ENCODE measurements around the gene CELSR1.
A peak's percentile ranks its signal among the peaks of the same experiment; 100 is the strongest.
"Not testable (repeated sequence)": the region's sequence is repeated elsewhere in the genome, so short reads cannot be mapped to it uniquely, and the experiment has no call there.

CELSR1 gene

GRCh38 chr22:46479046-46479445 lies 58.4 kb downstream of the CELSR1 start:
- Mint-ChIP-seq H3K4me3 (no peak overlapping the region), H3K36me3 (no peaks in the 10 kb centered on the region), H3K9me3 (ENCODE audit: low read depth) (no peaks in the 10 kb centered on the region), H3K27me3 (peaks cover 4% of the 10 kb centered on the region), H3K4me1 (ENCODE audit: low read depth) (peaks cover 12% of the 10 kb centered on the region), H3K27ac (no peak overlapping the region)

GRCh38 chr22:46478083-46478551 lies 59.3 kb downstream of the CELSR1 start:
- Mint-ChIP-seq H3K27me3 (peaks cover 5% of the 10 kb centered on the region), H3K9me3 (ENCODE audit: low read depth) (no peaks in the 10 kb centered on the region), H3K4me1 (ENCODE audit: low read depth) (peaks cover 12% of the 10 kb centered on the region), H3K27ac (no peak overlapping the region), H3K4me3 (no peak overlapping the region), H3K36me3 (no peaks in the 10 kb centered on the region)

GRCh38 chr22:46476547-46476941 lies 60.9 kb downstream of the CELSR1 start:
- H3K9me3 Mint-ChIP-seq (ENCODE audit: low read depth): no peaks in the 10 kb centered on the region
- no peaks in the 10 kb centered on the region for H3K36me3 Mint-ChIP-seq

DNA sequence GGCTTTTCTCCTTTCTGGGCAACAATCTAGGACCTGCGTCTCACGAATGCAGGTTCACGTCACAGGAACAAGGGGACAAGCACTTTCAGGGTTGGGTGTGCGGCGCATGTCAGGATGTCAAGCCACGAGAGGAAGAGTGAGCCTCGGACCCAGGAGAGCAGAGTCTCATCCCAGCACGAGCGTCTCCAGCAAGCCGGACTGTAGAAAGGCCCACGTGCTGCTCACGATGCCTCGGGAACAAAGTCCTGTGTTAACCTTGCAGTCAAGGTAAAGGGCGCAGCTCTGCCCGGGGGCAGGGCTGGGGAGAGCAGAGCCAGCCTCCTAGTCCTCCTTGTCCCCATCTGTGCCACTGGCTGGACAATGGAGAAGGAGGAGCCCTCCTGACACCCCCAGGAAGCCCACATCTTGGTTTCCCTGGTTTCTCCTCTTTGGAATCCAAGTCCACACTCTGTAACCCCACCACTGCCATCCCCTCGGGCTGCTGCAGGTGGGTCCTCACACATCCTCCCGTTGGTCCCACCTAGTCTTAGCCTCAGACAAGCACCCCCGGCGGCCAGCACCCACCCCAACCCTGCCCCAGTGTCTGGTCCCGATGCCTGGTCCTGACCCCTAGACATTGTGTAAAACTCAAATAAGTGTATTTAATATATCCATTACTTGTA lies 63.4 kb downstream of the CELSR1 start:
- H3K27ac Mint-ChIP-seq: no peak overlapping the region
- H3K27me3 Mint-ChIP-seq: peaks cover 5% of the 10 kb centered on the region
- no peaks in the 10 kb centered on the region for H3K9me3 Mint-ChIP-seq (ENCODE audit: low read depth)
- H3K4me1 Mint-ChIP-seq (ENCODE audit: low read depth): peaks cover 5% of the 10 kb centered on the region
- H3K36me3 Mint-ChIP-seq: no peaks in the 10 kb centered on the region
- no peak overlapping the region for H3K4me3 Mint-ChIP-seq

More at GRCh38 chr22:46476547-46476941, 60.9 kb downstream of the CELSR1 start:
- peaks cover 9% of the 10 kb centered on the region for H3K4me1 Mint-ChIP-seq (ENCODE audit: low read depth)
- H3K27me3 Mint-ChIP-seq: peaks cover 5% of the 10 kb centered on the region
- H3K4me3 Mint-ChIP-seq: peak overlapping the region; percentile 7
- peak overlapping the region; percentile 23 for H3K27ac Mint-ChIP-seq

DNA sequence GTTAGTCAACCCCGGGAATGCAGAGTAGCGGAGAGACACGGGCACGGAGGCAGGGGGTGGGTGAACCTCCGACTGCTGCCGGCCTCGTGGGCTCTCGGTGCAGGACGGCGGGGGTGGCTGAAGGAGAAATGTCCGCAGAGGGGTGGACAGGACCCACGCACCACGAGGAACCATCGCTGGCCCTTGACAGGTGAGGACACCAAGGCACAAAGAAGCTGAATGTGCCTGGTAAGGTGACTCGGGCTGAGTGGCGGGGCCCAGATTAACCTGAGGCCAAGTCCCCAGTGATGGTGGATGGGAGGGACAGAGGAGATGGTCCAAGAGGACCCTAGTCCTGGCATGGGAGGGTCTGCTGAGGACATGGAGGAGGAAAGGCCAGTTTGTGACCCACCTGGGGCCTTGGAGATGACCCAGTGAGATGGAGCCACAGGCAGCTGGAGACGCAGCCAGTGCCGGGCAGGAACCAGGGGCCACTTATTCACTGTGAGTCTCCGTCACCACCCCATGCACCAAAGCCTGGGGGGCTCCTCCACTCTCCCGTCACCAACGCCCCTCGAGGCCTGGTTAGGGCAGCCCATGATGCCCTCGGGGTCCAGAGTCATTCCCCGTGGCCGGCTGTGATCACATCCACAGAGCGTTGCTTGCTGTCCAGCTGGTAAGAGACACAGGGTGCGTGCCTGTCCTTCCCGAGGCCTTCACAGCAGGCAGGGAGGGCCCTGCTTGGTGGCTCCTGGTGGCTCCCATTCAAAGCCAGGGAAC lies 64.2 kb downstream of the CELSR1 start:
- no peaks in the 10 kb centered on the region for H3K36me3 Mint-ChIP-seq
- no peak overlapping the region for H3K27ac Mint-ChIP-seq
- peaks cover 5% of the 10 kb centered on the region for H3K4me1 Mint-ChIP-seq (ENCODE audit: low read depth)

DNA sequence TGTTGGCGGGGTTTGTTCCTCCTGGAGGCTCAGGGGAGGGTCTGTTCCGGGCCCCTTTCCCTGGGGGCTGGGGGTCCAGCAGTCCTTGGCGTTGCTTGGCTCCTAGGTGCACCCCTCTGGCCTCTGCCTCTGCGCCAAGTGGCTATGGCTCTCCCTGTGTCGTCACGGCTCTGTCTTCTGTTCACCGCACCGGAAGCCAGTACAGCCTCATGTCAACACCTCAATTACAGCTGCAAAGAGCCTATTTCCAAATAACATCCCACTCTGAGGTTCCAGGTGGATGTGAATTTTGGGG lies 64.8 kb downstream of the CELSR1 start:
- H3K4me1 Mint-ChIP-seq (ENCODE audit: low read depth): peaks cover 5% of the 10 kb centered on the region
- no peak overlapping the region for H3K4me3 Mint-ChIP-seq
- H3K36me3 Mint-ChIP-seq: no peaks in the 10 kb centered on the region

More for the DNA sequence above, 64.2 kb downstream of the CELSR1 start:
- Mint-ChIP-seq H3K4me3 (no peak overlapping the region), H3K27me3 (peaks cover 5% of the 10 kb centered on the region), H3K9me3 (ENCODE audit: low read depth) (no peaks in the 10 kb centered on the region)

DNA sequence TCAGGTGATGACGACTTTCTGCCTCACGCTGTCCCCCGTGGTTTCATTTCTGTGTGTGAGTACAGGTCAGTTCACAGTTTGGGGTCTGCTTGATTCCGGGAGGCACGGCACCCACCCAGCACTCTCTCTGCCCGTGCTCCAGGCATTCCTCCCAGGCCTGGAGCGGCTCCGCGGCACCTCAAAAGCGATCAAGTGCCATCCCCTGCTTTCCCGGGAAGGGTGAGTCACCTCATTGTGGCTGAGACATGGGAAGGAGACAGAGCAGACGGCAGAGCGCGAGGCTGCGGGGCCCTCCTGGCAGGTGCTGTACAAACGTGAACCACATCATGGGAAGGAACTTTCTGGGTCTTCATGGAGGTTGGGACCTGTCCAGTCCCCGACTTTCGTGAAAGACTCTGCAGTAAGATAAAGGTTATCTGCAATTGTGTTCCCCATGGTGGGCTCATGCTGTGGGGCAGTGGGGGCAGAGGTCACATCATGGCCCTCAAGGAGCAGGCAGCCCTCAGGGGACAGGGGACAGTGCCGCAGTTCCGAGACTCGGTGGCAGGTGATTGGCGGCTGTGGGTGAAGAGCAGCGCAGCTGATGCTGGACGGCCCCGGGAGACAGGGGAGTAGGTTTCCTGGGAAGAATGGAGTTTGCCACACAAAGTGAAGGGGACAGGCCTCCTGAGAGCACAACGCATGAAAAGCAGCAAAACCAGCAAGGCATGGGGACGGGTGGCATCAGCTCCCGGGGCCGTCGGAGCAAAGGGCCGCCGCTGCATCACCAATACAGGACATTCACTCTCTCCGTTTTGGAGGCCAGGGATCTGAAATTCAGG lies 65.3 kb downstream of the CELSR1 start:
- Mint-ChIP-seq H3K4me1 (ENCODE audit: low read depth) (peaks cover 5% of the 10 kb centered on the region), H3K9me3 (ENCODE audit: low read depth) (no peaks in the 10 kb centered on the region), H3K36me3 (no peaks in the 10 kb centered on the region), H3K27me3 (peaks cover 5% of the 10 kb centered on the region), H3K4me3 (no peak overlapping the region), H3K27ac (no peak overlapping the region)

More for the DNA sequence above, 64.8 kb downstream of the CELSR1 start:
- no peaks in the 10 kb centered on the region for H3K9me3 Mint-ChIP-seq (ENCODE audit: low read depth)
- peaks cover 5% of the 10 kb centered on the region for H3K27me3 Mint-ChIP-seq
- no peak overlapping the region for H3K27ac Mint-ChIP-seq

DNA sequence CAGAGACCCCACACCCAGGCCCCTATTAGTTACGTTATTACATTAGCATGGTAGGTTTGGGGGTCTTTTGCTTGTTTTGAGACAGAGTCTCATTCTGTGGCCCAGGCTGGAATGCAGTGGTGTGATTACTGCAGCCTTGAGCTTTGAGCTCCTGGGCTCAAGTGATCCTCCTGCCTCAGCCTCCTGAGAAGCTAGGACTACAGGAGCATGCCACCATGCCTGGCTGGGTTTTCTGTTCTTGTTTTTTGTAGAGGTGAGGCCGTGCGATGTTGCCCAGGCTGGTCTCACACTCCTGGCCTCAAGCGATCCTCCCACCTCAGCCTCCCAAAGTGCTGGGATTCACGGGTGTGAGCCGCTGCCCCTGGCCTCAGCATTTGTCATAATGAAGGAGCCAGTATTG lies 66.1 kb downstream of the CELSR1 start:
- not testable (repeated sequence) for H3K4me1 Mint-ChIP-seq (ENCODE audit: low read depth); H3K36me3 Mint-ChIP-seq; H3K27ac Mint-ChIP-seq; H3K4me3 Mint-ChIP-seq; H3K9me3 Mint-ChIP-seq (ENCODE audit: low read depth); H3K27me3 Mint-ChIP-seq

DNA sequence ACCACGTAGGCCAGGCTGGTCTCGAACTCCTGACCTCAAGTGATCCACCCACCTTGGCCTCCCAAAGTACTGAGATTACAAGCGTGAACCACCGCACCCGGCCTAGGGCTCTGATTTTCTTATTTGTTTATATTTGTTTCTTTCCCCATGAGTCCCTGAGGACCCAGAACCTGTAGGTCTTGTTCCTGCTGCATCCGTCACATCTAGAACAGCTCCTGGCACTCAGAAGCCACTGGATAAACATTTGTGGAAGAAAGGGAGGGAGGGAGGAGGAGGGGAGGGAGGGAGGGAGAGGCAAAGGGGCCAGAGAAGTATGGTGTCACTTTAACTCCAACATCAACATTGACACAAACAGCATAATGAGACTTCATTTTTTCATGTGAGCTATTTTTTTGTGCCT lies 67.7 kb downstream of the CELSR1 start:
- Mint-ChIP-seq H3K27me3 (peaks cover 3% of the 10 kb centered on the region), H3K4me3 (no peak overlapping the region), H3K27ac (no peak overlapping the region), H3K36me3 (no peaks in the 10 kb centered on the region), H3K4me1 (ENCODE audit: low read depth) (no peaks in the 10 kb centered on the region), H3K9me3 (ENCODE audit: low read depth) (no peaks in the 10 kb centered on the region)

DNA sequence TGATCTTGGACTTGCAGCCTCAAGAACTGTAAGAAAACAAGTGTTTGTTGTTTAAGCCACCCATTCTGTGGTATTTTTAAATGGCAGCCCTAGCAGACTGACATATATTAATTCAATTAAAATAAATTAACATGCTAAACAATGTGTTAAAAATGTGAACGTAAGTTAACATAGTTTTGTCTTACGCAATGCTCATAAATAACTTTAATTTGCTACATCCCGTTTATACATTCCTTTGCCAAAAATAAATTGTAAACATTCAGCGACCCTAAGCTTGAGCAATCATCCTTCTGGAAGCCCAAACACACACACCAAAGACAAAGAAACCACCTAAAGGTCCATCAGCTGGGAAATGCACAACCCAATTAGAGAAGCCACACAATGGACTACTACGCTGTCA lies 70.4 kb downstream of the CELSR1 start:
- no peak overlapping the region for H3K27ac Mint-ChIP-seq
- no peaks in the 10 kb centered on the region for H3K4me1 Mint-ChIP-seq (ENCODE audit: low read depth)
- H3K4me3 Mint-ChIP-seq: no peak overlapping the region
- H3K36me3 Mint-ChIP-seq: no peaks in the 10 kb centered on the region
- H3K27me3 Mint-ChIP-seq: peaks cover 3% of the 10 kb centered on the region
- H3K9me3 Mint-ChIP-seq (ENCODE audit: low read depth): no peaks in the 10 kb centered on the region

- Mint-ChIP-seq H3K4me3 (no peak overlapping the region), H3K36me3 (no peaks in the 10 kb centered on the region), H3K9me3 (ENCODE audit: low read depth) (no peaks in the 10 kb centered on the region), H3K27me3 (peaks cover 3% of the 10 kb centered on the region), H3K27ac (no peak overlapping the region), H3K4me1 (ENCODE audit: low read depth) (no peaks in the 10 kb centered on the region)
Observed at GRCh38 chr22:46466255-46466676, 71.2 kb downstream of the CELSR1 start.

DNA sequence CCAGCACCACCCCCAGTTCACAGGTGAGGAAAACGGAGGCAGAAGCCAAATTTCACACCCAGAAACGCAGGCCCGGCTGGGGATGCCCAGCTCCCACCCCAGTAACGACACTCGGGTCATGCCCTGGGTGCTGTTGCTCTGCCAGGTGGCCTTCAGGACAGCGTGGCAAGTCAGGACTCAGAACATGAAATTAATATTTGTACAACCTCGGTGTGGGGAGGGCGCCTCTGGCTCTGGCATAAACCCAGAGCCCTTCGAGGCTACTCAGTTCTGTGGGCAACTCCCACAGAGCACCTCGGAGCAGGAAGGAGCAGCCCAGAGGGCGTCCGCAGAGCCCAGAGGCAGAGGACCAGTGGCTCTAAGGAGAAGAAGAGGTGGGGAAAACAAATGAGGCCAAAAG lies 71.6 kb downstream of the CELSR1 start:
- no peaks in the 10 kb centered on the region for H3K4me1 Mint-ChIP-seq (ENCODE audit: low read depth)
- peaks cover 3% of the 10 kb centered on the region for H3K27me3 Mint-ChIP-seq
- no peaks in the 10 kb centered on the region for H3K36me3 Mint-ChIP-seq
- no peak overlapping the region for H3K4me3 Mint-ChIP-seq
- H3K27ac Mint-ChIP-seq: no peak overlapping the region
- no peaks in the 10 kb centered on the region for H3K9me3 Mint-ChIP-seq (ENCODE audit: low read depth)

- H3K27ac Mint-ChIP-seq: no peak overlapping the region
- H3K36me3 Mint-ChIP-seq: no peaks in the 10 kb centered on the region
- no peak overlapping the region for H3K4me3 Mint-ChIP-seq
- no peaks in the 10 kb centered on the region for H3K4me1 Mint-ChIP-seq (ENCODE audit: low read depth)
- no peaks in the 10 kb centered on the region for H3K9me3 Mint-ChIP-seq (ENCODE audit: low read depth)
- peaks cover 3% of the 10 kb centered on the region for H3K27me3 Mint-ChIP-seq
Observed at GRCh38 chr22:46465345-46465720, 72.1 kb downstream of the CELSR1 start.

- H3K4me3 Mint-ChIP-seq: no peak overlapping the region
- no peaks in the 10 kb centered on the region for H3K36me3 Mint-ChIP-seq
- no peaks in the 10 kb centered on the region for H3K9me3 Mint-ChIP-seq (ENCODE audit: low read depth)
- H3K4me1 Mint-ChIP-seq (ENCODE audit: low read depth): no peaks in the 10 kb centered on the region
- no peak overlapping the region for H3K27ac Mint-ChIP-seq
- H3K27me3 Mint-ChIP-seq: peaks cover 3% of the 10 kb centered on the region
Observed at GRCh38 chr22:46464701-46465344, 72.6 kb downstream of the CELSR1 start.

DNA sequence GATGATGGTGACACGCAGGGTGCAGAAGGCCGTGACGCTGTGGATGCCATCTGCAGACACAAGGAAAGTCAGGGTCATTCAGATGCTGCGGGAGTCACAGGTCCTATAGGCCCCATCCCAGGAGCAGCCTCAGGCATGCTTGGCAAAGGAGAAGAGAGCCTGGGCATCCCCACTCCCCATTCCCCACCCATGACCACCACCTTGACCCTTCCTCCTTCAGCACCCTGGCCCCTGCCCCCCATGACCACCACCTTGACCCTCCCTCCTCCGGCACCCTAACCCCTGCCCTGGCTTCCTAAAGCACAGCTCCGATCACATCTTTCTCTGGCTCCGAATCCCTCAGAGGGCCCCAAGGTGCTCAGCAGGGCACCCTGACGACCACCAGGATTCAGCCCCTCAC lies 73.1 kb downstream of the CELSR1 start:
- Mint-ChIP-seq H3K36me3 (no peaks in the 10 kb centered on the region), H3K4me1 (ENCODE audit: low read depth) (no peaks in the 10 kb centered on the region), H3K9me3 (ENCODE audit: low read depth) (no peaks in the 10 kb centered on the region), H3K27me3 (peaks cover 3% of the 10 kb centered on the region), H3K27ac (no peak overlapping the region), H3K4me3 (no peak overlapping the region)
